Transverse colon (tissue), 3 donors: ENCODE measurements around the gene PRRT3.

Source experiments
- CTCF ChIP-seq, 5 experiments: fragments of 200-600 bp in 3 of 5; fragments of 450-650 bp in 2 of 5; sonication (generic) in 3 of 5; IDR thresholded peaks; 1 replicate in 2 of 5; 2 replicates in 3 of 5; pipeline ENCODE4 v1.5.1; 2016 to 2017; ENCODE audit warnings: antibody characterized with exemption in 5 of 5, inconsistent platforms in 3 of 5, mild to moderate bottlenecking in 2 of 5, moderate library complexity in 1 of 5
- EP300 ChIP-seq: sonication (generic); formaldehyde crosslinking; IDR thresholded peaks from one replicate; pipeline ENCODE4 v1.6.1; 2017; ENCODE audit warnings: antibody characterized with exemption, low read depth
- POLR2A ChIP-seq: fragments of 450-650 bp; IDR thresholded peaks from one replicate; pipeline ENCODE4 v1.6.1; 2016; ENCODE audit warnings: antibody characterized with exemption, mild to moderate bottlenecking, moderate library complexity

DNA sequence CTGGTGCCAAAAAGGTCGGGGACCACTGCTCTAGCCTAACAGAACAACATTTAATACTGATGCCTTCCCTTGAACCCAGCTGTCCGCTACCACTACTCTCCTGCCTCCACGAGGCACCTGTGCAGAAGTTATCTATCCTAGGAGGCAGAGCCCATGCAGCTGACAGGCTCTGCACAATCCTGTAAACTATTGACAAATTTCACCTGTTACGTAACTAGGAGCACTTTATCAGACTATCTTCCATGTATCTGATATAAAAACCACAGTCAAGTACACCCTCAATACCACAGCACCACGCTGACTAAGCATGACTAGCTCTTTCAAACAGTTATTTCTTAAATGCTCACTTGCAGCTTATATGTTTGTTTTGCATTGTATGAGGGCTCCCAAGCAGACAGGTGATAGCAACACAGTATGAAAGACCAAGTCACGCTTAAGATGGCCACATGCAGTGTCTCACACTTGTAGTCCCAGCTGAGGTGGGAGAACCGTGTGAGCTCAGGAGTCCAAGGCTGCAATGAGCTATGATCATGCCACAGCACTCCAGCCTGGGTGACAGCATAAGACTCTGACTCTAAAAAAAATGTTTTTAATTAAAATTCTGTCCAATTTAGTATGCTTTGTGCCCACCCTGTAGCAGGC, 39.8 kb downstream of the PRRT3 start:
- TF ChIP-seq EP300 = no peak
- no peak for TF ChIP-seq POLR2A
- TF ChIP-seq CTCF (IDR thresholded peaks at IDR 0.05) = no peak
